DMS114 treated with DMSO at 0.1 percent for 48 hours (cell line): ENCODE data around the gene RUNDC3A.
A peak's percentile ranks its signal among the peaks of the same experiment; 100 is the strongest.
"Not testable (repeated sequence)": the region's sequence is repeated elsewhere in the genome, so short reads cannot be mapped to it uniquely, and the experiment has no call there.

Experiments
- DNase-seq: peaks from one replicate; lab custom pipeline; 2025; ENCODE audit not compliant: unreplicated experiment; lab: John Stamatoyannopoulos, UW

Gene RUNDC3A

GRCh38 chr17:44318077-44318892 is 9.9 kb downstream of the RUNDC3A start:
- DNase-seq = no peak

DNA sequence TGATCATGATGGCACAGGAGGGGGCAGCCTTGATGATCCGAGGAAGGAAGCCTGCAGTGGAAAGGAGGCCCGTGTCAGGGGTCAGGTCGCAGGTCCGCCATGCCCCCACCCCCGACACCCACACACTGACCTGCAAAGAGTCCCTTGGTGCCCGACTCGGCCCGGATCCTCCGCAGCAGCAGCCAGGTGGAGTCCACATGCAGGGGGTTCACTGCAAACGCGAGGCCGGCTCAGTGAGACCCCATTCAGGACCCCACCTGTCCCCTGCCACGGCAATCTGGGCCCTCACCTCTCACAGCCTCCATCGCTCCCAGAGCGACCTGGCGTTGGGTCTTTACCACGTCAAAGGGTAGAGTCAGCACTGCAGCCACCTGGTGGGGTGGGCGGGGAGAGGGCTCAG is 11.7 kb downstream of the RUNDC3A start:
- no peak for DNase-seq

DNA sequence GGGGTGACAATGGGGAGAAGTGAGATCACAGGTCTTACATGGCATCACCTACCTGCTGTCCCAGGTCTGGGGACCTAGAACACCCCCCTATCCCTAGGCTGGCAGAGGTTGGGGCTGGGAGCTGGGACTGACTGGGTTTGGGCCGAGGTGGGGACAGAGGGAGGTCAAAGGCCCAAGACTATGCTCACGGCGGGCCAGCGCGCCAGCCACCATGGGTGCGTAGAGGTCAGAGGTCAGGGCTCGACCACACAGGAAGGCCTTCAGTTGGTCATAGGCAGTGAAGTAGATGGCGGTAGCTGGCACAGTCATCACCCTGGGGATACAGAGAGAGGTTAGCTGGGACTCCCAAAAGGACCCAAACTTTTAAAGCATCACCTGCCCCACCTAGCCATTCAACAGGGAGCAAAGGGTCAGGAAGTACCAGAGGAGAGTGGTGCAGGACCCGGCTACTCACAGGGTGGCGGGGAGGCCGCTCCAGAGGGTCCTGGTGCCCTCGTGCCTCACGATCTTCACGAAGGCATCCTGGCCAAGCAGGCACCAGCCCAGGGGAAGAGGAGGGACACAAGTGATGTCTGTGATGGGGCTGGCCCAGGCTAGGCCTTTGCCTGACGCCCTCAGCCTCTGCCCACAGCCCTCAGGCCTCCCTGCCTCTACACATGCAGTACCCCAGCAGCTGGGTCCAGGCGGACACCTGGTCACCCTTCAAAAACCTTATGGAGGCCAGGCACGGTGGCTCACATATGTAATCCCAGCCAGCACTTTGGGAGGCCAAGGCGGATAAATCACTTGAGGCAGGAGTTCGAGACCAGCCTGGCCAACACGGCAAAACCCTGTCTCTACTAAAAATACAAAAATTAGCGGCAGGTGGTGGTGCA is 13.1 kb downstream of the RUNDC3A start:
- DNase-seq = no peak

GRCh38 chr17:44322236-44322895 is 14.0 kb downstream of the RUNDC3A start:
- no peak for DNase-seq

- no peak for DNase-seq
Observed at GRCh38 chr17:44323359-44324091, 15.1 kb downstream of the RUNDC3A start.

- DNase-seq = no peak
Observed at GRCh38 chr17:44324092-44324570, 15.7 kb downstream of the RUNDC3A start.

GRCh38 chr17:44324571-44325275 is 16.3 kb downstream of the RUNDC3A start, which contains the start of gene SLC25A39:
TSS of gene SLC25A39 (minus strand) at chr17:44324823. CDS start at chr17:44323562, 1,261 bp downstream.
- DNase-seq = peak; percentile 68

DNA sequence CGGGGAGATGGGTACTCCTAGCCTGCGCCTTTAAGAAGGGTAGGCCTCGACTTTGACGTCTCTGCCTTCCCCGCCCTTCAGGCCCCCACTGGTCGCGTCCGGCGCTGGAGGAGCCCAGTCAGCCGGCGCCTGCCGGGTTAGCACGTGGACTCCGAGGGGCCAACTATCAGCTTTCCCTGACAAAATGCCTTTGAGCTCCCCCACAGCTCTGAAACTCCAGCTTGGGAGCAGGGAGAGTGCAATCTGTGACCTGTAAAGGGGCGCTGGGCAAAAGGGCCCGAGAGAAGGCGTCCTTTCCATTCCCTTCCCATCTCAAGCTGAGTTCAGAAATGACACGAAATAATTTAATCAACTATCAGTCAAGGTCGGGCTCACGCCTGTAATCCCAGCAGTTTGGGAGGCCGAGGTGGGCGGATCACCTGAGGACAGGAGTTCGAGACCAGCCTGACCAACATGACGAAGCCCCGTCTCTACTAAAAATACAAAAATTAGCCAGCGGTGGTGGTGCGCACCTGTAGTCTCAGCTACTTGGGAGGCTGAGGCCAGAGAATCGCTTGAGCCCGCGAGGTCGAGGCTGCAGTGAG is 18.6 kb downstream of the RUNDC3A start:
- peak; percentile 91 for DNase-seq

- no peak for DNase-seq
Observed at GRCh38 chr17:44327715-44328449, 19.5 kb downstream of the RUNDC3A start.

GRCh38 chr17:44329516-44329915 is 21.1 kb downstream of the RUNDC3A start:
- not testable (repeated sequence) for DNase-seq

GRCh38 chr17:44330263-44330662 is 21.9 kb downstream of the RUNDC3A start:
- DNase-seq = not testable (repeated sequence)

- DNase-seq = peak; percentile 38
Observed at GRCh38 chr17:44331249-44331760, 22.9 kb downstream of the RUNDC3A start.

DNA sequence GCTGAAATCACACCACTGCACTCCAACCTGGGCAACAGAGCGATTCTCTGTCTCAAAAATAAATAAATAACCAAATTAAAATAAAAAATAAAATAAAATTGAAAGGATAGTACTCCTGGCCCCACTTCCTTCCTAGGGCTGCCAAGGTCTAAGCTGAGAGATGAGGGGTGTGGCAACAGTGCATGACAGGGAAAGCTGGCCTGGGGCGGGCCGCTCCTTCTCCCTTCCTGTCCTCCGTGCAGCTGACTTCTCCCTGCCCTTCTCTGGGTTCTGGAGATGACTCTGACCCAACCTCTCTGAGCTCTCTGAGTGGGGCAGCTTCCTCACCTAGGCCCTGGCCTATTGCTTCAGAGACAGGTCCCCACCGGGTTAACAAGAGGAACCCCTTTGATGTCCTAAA is 25.0 kb downstream of the RUNDC3A start:
- DNase-seq = no peak

DNA sequence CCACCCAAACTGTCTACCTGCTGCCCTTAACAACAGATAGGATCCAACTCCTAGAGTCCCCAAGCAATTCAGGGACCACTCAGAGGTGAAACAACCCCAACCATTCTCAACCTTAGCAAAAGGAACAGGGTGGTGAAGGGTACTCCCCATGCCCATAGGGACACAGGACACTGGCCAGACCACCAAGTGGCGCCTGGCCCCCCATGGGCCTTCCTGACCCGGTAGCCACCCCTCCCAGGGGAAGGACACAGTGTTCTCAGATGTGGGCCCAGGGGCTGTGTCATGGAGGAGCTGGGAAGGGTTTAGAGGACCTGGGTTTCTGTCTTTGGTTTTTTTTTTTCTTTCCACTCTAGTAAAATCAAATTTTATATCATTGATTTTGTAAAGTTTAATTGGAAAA is 25.9 kb downstream of the RUNDC3A start:
- no peak for DNase-seq

DNA sequence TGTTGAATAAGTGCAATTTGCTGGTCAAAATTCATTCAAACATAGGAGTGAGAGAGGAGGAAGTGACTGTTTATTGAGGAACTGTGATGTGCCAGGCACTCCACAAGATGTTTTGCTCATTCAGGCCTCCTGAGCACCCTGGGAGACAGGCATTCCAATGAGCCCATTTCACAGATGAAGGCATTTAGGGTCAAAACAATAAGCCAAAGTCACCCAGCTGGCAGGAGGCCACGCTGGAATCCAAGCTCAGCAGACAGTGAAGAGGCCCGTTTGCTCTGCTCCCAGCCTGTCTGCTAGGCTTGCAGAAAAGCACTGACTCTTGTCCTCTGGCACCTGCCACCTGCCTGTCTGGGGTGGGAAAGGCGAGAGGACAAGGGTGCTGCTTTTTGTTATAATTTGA is 26.3 kb downstream of the RUNDC3A start:
- DNase-seq = no peak

DNA sequence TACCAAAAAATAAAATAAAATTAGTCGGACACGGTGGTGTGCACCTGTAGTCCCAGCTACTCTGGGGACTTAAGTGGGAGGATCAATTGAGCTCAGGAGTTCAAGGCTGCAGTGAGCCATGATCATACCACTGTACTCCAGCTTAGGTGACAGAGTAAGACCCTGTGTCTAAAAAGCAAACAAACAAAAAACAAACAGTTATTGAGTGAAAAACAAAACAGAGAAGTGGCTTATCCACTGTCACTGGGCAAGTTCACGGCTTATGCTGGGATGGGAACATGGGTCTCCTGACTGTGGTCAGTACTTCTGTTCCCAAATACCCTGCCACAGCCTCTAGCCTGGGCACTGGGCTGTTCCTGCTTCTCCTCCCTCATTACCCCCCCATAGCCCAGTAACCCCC is 27.2 kb downstream of the RUNDC3A start:
- no peak for DNase-seq

DNA sequence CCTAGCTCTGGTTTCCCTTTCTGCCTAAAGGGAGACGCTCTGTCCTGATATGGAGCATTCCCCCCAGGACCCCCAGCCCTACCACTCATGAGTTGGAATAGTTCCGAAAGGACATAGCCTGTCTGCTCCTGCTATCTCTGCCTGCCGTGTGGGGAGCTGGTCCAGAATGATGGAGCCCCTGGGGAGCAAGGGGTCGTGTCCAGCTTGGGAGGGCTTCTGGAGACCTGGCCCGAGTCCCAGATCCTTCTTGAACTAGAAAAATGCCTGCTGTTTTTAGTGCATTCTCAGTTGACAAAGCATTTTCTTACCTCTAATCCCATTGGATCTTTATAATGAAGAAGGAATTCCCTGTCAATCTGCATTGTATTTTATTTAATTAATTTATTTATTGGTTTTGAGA is 27.6 kb downstream of the RUNDC3A start:
- no peak for DNase-seq

DNA sequence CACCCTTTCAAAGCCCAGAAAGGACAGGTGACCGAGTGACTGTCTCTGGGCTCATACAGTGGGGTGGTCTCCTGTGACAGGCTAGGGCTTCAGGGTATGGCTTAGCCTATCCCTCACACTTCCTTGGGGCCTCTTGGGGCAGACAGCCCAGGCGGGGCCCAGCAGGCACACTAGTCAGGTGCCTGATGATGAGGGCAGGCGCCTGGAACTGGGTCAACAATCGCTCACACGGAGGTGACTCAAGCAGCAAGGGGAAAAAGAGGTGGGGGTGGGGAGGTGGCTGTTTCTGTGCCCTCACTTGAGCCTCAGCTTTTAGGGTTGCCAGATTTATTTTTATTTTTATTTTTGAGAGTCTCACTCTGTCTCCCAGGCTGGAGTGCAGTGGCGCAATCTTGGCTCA is 30.3 kb downstream of the RUNDC3A start:
- DNase-seq = no peak

DNA sequence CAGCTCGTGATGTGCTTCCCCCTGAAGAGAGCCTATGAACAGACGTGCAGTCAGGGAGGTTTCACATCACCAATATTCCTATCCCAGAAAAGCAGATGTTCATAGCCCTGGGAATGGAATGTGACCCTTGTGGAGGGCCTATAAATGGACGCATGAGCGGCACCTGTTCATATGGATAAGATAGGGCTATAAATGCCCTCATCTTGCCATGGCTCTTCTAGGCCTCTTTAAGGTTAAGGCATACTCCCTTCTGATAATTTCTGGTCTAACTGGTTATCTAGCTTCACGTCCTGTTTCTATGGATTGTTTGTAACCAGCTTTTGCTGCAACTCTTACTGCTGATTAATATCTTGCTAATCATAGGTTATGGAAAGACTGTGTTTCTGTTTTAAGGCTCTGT is 32.2 kb downstream of the RUNDC3A start:
- DNase-seq = not testable (repeated sequence)
